ENCODE data around the gene EMILIN2.

DNA sequence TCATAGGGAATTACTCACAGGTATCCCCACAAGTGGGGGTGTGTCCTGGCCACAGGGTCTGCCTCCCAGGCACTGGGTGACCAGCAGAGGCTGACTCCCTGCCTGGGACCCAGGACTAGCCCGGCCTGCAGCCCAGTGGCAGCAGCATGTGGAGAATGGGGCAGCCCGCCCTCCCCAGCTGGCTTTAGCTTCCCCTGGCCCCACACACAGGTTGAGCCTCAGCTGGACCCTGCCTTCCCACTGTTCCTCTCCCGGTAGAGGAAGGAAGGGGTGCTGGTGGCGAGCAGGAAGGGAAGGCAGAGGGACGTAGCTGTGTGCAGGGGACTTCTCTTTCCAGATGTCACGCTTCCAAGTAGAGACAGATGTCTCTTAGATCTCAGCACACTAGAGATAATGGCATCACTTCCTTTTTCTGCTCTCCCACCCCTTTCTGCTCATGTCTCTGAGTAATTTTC lies 51.4 kb downstream of the EMILIN2 start:
- TF ChIP-seq POLR2A (IDR thresholded peaks at IDR 0.05; ENCODE audit: low read length): no peak
- no peak for TF ChIP-seq GATA1 (IDR thresholded peaks at IDR 0.05; ENCODE audit: low read depth, low read length)
